ENCODE results near the gene TMED10. TPM values are rescaled to one million over a fixed set of nuclear protein-coding genes. Genes with fewer than 3 reads are reported as not detected.
A peak's percentile ranks its signal among the peaks of the same experiment; 100 is the strongest.
"Not testable (repeated sequence)": the region's sequence is repeated elsewhere in the genome, so short reads cannot be mapped to it uniquely, and the experiment has no call there.

Gene TMED10
- total and polyA plus RNA-seq, 2 of the 13 experiments (the other 11 are each of a cell fraction or from before 2014, with no cell fraction given): 311 to 377 TPM

DNA sequence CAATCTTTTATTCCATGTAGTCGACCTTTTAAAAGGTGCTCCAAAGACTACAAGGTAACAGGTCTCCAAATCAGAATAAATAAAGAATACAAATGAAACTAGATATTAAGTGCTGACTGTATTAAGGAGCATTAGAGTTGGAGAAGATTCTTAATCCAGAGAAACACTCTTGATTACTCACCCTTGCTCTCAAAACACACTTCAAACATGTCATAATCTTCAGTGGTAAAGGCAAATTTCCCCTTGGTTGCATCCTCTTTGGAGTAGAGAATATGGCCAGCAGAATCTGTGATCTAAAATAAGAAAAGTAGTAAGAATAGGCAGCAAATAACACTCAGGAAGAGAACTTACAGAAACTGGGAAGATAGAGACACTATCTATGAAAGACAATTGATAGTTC lies 24.6 kb downstream of the TMED10 start (continued):
- TF ChIP-seq MEIS2 (CRISPR knock-in tag; IDR thresholded peaks at IDR 0.05) (no peak), HMG20A (CRISPR knock-in tag; IDR thresholded peaks at IDR 0.05; ENCODE audit: borderline replicate concordance) (no peak), U2AF1 (optimal IDR thresholded peaks at IDR 0.05; ENCODE audit: low read depth, low read length) (no peak), TBP (CRISPR knock-in tag; IDR thresholded peaks at IDR 0.05) (no peak), MED13 (CRISPR knock-in tag; IDR thresholded peaks at IDR 0.05) (no peak)

DNA sequence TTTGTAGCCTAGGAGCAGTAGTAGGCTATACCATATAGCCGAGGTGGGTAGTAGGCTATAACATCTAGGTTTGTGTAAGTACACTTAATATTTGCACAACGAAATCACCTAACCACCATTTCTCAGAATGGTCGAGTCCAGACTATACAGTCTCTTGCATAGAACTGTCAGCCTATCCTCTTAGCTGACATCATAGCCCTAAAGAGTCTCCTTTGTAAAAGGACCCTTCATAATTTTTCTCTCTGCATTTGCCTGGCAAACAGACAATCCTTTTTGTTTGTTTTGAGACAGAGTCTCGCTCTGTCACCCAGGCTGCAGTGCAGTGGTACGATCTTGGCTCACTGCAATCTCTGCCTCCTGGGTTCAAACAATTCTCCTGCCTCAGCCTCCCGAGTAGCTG lies 25.8 kb downstream of the TMED10 start:
- ATAC-seq; H3K4me3 ChIP-seq (replicated peaks in 1 of 3; ENCODE audit: insufficient read depth in 1 of 3, low read depth in 2 of 3, low read length in 3 of 3); H3K9me3 ChIP-seq (ENCODE audit: low read length); H3K4me2 ChIP-seq (ENCODE audit: low read depth, low read length); H3K27me3 ChIP-seq (ENCODE audit: control insufficient read depth in 1 of 2, insufficient read depth in 2 of 2, low read length in 2 of 2); H3K9ac ChIP-seq (ENCODE audit: insufficient read depth, low read depth, low read length); intact Hi-C loops (cut with micrococcal nuclease; ENCODE audit: unreplicated experiment); H4K20me1 ChIP-seq (ENCODE audit: insufficient read depth, low read length); POLR2A ChIA-PET; H2AFZ ChIP-seq (ENCODE audit: low read length); CTCF ChIA-PET (ENCODE audit: low intra/inter-chr PET ratio, low total read pairs); in situ Hi-C loops (cut with HindIII; ENCODE audit: extremely low pct_ligation_motif_present, low pct_unique_long_range_greater_than_20kb); BruUV-seq (replicated peaks); FAIRE-seq; H3K27ac ChIP-seq (ENCODE audit: extremely low read length, insufficient read depth, low read length): not testable (repeated sequence)
- H3K36me3 ChIP-seq (replicated peaks in 1 of 2; ENCODE audit: control insufficient read depth in 1 of 2, insufficient read depth in 2 of 2, low read length in 2 of 2): peaks cover 0 to 32% of the 10 kb centered on the region in 2 experiments
- WGBS (ENCODE audit: low lambda C conversion rate): 81% methylated on average over 6 of the region's 6 CpGs
- H3K79me2 ChIP-seq (ENCODE audit: insufficient read depth, low read length): peaks cover 42% of the 10 kb centered on the region
- TF ChIP-seq, protein P1, sequence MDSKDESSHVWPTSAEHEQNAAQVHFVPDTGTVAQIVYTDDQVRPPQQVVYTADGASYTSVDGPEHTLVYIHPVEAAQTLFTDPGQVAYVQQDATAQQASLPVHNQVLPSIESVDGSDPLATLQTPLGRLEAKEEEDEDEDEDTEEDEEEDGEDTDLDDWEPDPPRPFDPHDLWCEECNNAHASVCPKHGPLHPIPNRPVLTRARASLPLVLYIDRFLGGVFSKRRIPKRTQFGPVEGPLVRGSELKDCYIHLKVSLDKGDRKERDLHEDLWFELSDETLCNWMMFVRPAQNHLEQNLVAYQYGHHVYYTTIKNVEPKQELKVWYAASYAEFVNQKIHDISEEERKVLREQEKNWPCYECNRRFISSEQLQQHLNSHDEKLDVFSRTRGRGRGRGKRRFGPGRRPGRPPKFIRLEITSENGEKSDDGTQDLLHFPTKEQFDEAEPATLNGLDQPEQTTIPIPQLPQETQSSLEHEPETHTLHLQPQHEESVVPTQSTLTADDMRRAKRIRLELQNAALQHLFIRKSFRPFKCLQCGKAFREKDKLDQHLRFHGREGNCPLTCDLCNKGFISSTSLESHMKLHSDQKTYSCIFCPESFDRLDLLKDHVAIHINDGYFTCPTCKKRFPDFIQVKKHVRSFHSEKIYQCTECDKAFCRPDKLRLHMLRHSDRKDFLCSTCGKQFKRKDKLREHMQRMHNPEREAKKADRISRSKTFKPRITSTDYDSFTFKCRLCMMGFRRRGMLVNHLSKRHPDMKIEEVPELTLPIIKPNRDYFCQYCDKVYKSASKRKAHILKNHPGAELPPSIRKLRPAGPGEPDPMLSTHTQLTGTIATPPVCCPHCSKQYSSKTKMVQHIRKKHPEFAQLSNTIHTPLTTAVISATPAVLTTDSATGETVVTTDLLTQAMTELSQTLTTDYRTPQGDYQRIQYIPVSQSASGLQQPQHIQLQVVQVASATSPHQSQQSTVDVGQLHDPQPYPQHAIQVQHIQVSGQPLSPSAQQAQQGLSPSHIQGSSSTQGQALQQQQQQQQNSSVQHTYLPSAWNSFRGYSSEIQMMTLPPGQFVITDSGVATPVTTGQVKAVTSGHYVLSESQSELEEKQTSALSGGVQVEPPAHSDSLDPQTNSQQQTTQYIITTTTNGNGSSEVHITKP (CRISPR knock-in tag; IDR thresholded peaks at IDR 0.05; ENCODE audit: low read depth): peak; percentile 95
- peaks cover 69% of the 10 kb centered on the region for H3K4me1 ChIP-seq (ENCODE audit: insufficient read depth, low read length)
- peak; percentile 78 for DNase-seq (ENCODE audit: low spot score)
